Measurements from ENCODE around the gene TNS3.
"Not testable (repeated sequence)": the region's sequence is repeated elsewhere in the genome, so short reads cannot be mapped to it uniquely, and the experiment has no call there.

Gene TNS3

DNA sequence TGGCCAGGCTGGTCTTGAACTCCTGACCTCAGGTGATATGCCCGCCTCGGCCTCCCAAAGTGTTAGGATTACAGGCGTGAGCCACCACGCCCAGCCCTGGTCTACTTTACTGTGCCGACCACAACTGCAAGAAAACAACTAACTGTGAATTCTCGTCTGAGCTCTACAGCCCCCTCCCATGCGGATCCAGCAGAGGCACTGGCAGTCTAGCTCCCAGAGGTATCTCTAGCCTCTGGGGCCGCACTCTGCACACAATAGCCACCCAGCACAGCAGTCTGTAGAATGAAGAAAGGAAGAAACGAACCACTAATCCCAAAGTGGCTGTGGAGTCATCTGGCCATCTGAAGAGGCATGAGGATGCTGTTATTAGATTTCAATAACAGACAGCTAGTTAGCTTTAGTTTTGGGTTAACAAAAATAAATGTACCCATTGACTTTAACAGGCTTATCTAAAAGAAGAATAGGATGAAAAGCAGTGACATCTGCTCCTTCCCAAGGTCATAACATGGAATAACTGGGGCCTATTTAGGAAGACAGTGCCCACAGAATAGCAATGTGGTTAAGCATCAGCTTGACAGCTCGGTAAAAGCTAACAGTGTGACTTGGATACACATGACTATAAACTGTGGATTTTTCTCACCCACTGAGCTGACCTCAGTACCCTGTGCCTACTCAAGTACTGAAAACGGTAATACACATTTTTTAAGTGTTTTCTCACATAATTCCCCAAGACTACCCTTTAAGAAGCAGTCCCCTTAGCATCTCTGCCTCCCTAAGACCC, 131.9 kb downstream of the TNS3 start:
- no peak for DNase-seq (ENCODE audit: low spot score)

DNA sequence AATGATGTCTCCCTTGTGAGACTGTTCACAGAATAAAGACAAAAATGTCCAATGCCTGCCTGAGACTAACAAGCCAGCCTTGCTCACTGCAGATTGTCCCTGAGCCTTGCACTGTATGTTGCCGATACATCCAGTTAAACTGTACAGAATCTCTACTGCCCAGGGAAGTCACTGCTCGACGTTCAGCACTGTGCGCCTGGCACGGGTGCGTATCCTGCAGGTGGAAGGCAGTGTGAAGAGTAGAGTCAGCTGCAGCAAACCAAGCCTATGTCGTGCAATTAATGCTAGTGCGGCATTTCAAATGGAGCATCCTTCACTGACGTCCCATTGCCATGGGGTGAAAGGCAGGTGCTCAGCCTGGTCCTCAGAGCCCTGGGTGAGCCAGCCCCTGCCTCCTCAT, 132.9 kb downstream of the TNS3 start:
- DNase-seq (ENCODE audit: low spot score), result no peak

DNA sequence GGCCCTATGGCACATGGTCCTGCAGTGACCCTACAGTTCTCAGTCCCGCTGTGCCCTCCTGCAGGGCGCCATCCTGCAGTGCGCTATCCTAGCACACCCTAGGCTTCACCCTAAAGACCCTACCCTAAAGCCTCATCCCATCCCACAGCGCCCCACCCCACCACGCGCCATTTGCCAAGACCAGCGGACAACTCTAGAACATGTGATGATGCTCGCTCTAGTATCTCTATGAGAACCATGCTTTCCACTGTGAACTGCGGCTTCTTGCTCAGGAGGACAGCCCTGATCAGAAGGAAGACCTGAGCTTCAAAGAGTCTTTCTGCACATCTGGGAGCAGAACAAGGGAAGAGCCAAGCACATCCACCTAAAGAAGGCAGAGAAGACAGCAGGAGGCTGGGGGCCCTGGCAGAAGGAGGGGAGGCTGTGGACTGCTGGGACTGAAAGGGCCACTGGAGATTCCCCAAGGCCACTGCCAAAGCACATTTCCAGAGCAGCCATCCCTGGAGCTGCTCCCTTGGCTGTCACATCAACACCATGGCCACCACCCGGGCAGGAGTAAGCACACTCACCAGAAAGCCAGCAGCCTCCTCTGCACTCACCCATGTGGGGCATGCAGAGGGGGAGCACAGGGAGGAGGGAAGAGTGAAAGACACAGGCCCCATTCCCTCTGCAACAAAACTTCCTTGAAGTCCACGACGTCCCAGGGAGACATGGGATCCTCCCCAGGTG, 134.1 kb downstream of the TNS3 start:
- no peak for DNase-seq (ENCODE audit: low spot score)

DNA sequence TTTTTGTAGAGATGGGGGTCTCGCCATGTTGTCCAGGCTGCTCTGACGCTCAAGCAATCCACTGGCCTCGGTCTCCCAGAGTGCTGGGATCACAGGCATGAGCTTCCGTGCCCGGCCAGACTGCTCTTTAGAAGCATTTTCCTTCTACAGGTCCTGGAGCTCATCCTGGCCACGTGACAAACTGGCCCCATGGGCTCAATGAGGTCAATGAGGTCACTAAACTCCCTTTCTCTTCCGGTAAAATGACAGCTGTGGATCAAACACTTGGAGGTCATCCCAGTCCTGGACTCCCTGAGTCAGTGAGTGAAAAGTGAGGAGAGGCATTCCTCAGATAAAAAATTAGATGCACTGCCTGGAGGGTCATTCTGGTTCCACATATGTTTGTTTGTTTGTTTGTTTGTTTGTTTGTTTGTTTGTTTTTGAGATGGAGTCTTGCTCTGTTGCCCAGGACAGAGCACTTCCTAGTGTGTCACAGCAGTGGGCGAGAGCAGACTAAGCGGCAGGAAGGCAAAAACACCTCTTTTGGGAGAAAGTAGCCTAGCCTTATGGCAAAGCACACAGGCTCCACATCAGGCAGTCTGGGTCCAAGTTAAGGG, 134.9 kb downstream of the TNS3 start:
- no peak for DNase-seq (ENCODE audit: low spot score)

DNA sequence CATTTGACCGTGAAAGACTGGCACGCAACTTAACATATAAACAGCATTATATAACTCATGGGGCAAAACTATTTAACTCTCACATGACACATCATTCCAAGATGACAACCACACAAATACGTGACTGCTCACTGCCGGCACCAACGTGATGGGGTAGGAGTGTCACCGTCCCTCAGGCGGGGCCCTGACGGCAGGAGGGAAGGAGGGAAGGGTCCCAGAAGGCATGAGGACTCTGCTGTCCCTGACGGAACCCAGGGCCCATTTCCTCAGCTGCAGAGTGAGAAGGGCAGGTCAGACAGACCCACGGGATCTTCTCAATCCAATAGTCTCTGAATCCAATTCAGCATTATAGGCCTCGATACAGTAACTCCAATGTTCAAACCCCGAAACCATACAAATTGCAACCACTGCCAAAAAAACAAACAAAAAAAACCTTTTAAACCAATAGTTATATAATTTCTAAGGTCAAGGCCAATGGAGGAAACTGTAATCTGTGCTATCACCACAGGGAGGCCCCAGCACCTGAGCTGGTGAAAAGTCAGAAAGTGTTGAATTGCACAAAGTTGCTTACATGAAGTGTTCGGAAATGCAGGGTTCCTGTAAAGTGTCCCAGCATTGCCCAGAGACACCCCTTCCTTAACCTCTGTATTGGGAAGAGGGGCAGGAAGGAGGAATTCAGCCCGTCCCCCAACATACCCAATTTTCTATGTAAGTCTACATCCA, 137.4 kb downstream of the TNS3 start:
- DNase-seq (ENCODE audit: low spot score), result no peak

DNA sequence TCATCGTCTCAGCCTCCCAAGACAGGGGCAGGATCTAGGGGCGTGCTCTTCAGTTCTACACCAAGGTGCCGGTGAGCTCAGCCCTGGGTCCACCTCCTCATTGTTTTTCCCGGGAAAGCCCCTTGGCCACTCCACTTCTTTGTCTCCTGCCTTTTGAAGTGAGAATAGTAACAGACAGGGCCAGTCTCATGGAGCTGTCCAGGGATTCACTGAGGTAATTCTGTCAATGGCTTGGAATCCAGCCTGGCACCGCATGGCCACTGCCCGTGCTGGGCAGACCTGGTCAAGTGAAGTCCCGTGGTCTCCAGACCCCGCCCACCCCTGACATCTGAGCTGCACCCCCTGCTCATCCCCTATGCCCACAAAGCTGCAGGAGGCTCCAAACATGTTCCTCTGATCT, 138.9 kb downstream of the TNS3 start:
- DNase-seq (ENCODE audit: low spot score), result no peak

DNA sequence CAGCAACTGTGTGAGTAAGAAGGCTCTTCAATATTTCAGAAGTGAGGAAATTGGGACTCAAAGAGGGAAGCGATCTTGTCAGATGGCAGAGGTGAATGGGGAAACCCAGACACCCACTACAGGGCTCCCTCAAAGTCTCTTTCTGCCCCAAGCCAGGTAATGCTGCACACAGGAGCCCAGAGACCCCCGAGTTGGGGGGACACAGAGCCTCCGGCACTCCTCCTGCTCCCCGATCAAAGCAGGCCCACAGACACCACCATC, 139.4 kb downstream of the TNS3 start:
- DNase-seq (ENCODE audit: low spot score), result no peak

DNA sequence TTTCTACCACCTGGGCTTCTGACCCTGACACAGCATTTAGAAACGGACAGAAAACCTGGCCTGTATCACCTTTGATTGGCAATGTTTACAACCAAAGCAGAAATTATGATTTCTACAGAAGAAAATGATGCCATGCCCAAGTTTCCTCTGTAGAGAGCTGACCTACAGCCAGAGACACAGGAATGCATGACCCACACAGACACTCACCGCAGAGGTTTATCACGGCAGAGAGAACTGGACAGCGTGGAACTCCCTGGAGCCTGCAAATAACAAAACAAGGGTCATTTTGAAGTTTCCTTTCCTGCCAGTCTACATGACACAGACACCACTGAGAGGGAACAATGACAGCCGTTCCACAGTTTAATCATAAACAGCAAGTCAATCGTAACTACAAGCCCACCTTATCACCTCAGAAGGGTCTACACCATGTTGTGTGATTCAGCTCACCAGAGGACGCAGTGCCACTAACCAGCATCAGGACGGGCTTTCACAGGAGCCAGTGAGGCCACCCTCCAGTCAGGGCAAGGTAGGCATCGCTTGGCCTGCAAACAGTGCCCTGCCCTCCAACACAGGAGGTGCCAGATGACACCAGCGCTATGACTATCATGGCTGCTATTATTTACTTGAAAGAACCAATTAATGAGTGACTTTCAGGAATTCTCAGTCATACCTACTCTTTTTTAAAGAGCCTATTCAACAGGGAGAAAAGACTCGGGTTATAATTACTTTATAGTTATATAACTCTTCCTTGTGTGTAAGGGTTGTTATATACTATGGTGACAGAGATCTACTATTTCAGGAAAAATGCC, 139.9 kb downstream of the TNS3 start:
- no peak for DNase-seq (ENCODE audit: low spot score)

DNA sequence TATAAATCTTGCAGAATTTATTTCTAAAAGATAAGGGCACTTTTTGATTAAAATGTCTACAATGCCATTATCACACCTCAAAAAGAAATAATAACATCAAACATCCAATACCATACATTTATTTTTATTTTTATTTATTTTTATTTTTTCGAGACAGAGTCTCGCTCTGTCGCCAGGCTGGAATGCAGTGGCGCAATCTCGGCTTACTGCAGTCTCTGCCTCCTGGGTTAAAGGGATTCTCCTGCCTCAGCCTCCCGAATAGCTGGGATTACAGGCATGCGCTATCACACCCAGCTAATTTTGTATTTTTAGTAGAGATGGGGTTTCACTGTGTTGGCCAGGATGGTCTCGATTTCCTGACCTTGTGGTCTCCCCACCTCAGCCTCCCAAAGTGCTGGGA, 140.9 kb downstream of the TNS3 start:
- not testable (repeated sequence) for DNase-seq (ENCODE audit: low spot score)

DNA sequence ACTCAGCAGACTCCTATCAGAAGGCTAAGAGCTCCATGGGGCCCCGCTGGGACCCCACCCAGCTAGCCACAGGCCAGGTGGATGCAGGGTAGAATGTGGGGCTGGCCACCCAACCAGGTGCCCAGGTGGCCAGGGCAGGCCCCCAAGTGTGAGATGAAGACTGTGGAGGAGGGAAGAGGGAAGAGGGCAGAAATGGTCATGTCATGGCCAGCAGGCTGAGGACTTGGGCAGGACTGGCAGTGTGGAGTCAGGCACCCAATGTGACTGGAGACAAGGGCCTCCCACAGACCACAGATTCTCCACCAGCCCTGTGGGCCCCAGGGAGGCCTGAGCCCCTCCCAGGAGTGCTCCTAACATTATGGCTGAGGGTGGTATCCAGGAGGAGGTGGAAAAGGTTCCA, 141.6 kb downstream of the TNS3 start:
- DNase-seq (ENCODE audit: low spot score), result no peak

DNA sequence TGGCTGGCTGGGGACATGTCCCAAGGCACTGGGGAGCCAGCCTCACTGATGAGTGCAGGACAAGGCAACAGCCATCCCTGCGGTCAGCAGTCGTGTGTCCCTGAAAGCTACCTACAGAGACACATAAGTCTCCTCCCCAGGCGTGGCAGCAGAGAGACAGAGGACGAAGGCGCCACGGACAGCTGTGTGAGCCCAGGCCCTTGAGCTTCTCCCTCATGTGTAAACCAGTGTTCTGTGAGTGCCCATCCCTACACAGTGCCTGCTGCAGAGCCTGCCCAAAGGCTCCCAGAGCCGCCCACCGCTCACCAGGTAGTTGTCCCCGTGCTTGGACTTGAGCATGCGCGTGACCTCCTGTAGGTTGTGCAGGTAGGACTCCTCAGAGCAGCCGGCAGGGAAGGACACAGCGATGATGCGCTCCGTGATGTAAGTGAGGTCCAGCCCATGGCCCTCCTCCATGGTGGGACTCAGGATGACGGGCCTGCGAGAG, 142.7 kb downstream of the TNS3 start:
- DNase-seq (ENCODE audit: low spot score), result no peak

DNA sequence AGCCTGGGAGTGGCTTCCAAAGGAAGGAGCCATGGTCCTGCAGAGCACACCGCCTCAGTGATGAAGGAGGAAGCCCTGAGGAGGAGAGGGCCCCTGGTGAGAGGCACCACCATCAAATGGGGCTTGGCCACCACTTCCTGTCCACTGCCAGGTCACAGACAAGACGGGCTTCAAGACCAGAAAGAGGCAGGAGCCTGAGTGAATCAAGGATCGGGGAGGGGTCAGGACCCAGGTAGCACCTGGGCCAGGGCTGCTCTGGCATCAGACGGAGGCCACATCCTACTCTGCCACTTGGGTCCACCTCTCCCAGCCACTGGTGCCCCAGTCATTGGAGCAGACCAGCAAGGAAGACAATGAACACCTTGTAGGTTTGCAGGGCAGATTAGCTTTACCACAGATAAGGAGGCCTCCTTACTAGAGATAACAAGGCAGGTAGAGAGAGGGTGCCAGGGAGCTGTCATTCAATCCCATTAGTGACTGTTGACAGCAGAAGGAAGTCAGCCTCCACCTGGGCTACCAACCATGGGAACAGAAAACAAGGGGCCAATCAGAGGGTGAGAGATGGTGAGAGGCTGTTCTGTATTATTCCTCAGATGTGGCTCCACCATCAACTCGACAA, 143.4 kb downstream of the TNS3 start:
- no peak for DNase-seq (ENCODE audit: low spot score)

DNA sequence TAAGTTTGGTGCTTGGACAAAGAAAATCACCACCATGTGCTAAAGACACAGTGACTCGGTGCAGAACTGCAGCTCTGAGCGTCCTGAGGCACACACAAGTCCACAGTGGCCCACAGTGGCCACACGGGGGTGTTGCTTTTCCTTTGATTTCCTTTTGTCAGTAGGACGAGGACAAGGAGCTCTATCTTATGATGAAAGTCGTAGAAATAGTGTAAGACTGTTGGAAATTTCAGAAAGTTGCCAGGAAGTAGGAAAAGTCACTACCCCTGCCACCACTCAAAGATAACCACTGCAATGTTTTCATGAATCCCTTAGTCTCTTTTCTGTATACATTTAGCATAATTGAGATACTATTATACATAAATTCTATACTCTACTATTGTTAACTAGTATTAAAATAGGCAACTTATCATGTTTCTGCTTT, 146.0 kb downstream of the TNS3 start:
- DNase-seq (ENCODE audit: low spot score), result no peak

DNA sequence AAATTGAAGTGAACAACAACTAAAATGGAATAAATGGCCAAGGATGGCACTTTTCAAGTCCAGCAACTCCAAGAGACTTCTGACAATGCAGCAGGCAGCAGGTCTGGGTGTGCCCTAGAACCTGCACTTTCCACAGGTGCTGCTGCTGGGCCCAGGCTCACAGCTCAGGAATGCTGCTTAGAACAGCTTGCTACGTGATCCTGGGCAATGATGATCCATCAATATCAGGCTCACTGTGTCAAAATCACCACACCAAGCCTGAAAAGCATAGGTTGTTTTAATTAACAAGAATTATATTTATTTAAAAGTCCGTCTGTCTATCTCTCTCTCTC, 148.4 kb downstream of the TNS3 start:
- no peak for DNase-seq (ENCODE audit: low spot score)

DNA sequence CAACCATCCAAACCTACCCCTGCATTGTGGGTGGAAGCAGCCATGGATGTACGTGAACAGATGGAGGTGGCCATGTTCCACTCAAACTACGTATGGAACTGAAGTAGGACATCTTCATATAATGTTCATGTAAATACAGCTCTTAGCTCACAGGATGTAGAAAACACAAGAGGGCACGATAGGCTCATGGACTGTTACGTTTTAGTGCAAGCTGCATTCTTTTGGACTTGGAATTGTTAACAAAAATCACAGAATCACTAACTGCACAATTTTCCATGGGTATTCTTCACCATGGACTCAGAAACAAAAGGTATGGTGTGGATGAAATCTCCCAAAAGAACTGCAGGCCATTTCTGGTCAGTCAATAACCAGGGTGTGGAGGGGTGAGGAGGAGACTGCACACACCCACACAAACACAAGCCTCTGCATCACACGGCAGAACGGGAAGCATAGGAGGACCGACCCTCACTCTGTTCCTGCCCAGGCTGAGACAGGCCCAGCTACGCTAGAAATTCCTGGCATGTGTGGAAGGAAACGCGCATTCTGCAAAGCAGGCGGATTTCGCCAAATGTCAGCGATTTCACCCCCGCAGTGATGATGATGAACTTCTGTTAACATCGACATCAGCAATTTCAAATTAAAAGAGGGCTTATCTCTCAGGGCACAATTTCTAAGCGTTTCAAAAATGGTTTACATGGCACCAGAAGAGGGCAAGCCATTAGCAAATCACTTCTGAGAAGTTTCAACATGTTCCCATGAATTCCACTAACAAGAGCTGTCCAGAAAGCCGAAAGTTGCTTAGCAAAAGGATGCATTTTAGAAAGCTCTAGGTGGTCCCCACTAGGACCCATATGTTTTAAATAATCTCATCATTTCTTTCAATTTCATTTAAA, 149.0 kb downstream of the TNS3 start:
- DNase-seq (ENCODE audit: low spot score), result no peak

DNA sequence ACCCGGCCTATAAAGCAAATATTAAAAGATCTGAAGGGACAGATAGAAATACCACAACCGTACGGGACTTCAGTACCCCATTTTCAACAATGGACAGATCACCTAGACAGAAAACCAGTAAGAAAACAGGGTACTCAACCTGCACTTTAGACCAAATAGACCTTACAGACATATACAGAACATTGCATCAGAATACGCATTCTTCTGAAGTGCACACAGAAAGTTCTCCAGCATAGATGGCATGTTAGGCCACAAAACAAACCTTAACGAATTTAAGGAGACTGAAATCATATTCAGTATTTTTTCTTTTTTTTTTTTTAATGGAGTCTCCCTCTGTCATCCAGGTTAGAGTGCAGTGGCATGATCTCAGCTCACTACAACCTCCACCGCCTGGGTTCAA, 151.5 kb downstream of the TNS3 start:
- no peak for DNase-seq (ENCODE audit: low spot score)

DNA sequence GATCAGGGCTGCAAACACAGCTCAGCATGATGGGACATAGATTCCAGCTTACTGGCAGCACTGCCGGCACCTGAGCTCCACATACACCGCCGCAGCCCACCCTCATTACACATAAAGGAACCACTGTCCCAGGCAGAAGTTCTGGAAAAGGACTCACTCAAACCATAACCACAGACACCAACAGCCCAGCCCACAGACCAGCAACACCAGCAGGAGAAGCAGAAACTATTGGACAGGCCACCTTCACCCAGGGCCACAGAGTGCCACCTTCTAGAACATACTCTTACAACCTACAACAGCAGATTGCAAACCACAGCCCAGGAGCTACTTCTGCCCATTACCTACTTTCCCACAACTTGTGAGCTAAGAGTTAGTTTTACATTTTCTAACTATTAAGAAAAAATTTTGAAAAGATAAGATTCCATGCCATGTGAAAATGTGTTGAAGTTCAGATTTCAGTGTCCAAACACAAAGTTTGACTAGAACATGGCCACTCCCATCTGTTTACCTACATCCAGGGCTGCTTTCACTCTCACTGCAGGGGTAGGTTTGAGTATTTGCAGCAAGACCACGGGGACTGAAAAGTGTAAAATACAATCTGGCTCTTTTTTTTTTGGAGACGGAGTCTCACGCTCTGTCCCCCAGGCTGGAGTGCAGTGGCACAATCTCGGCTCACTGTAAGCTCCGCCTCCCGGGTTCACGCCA, 153.0 kb downstream of the TNS3 start:
- no peak for DNase-seq (ENCODE audit: low spot score)

DNA sequence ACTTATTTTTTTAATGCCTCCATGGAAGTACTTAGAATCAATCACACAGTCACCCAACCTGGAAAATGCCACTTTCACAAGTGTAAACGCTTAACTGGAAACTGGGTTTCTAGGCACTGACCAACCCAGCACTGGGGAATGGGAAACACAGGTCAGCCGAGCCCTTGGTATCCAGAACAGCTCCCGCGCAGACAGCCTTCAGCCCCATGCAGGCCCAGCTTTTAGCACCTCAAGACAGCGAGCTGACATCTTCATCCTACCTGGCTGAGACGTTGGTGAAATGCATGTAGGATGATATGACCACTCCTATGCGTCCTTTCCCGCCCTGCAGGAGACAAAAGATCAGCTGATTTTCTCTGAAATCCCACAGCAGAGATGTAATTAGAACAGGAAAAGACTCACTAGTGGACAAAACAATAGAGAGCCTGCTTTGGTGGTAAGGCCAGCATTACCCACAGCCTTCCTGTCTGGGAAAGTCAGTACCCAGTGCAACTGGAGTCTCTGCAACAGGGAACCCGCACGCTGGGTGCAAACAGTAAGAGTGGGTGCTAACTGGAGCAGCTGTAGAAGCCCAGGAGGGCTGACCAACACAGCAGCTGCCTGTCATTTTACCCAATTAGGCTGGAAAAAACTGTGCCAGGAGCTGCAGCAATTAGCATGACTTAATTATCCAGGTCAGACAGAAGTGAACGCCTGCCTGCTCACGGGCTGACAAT, 153.7 kb downstream of the TNS3 start:
- no peak for DNase-seq (ENCODE audit: low spot score)

DNA sequence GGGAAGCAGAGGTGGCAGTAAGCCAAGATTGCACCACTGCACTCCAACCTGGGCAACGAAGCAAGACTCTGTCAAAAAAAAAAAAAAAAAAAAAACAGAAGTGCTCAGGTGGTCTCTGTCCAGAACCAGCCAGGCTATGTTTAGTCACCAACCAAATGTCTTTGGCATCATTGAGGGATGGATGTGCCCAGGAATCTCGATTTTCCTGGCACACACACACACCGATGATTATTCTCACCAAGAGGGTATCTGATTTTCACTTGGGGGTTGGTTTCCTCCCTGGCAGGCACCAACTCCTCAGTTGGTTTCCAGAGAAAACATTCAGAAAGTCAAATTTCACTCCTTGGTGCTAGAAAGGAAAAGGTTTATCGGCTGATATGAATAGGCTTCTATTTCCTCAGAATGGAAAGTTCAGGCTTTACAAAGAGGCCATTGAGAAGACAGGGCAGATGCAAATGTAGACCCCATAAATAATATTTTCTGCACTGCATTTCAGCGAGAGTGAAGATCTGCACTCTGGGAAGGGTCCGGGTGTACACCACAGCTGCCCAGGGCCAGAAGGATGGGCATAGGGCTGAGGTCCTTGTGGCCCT, 154.8 kb downstream of the TNS3 start:
- DNase-seq (ENCODE audit: low spot score), result no peak

All from CD4-positive, alpha-beta T cell treated with Interleukin-2 at 100 ng/mL for 4 hours (primary cell).